Measurements from ENCODE around the gene SORCS3.

SORCS3 gene

DNA sequence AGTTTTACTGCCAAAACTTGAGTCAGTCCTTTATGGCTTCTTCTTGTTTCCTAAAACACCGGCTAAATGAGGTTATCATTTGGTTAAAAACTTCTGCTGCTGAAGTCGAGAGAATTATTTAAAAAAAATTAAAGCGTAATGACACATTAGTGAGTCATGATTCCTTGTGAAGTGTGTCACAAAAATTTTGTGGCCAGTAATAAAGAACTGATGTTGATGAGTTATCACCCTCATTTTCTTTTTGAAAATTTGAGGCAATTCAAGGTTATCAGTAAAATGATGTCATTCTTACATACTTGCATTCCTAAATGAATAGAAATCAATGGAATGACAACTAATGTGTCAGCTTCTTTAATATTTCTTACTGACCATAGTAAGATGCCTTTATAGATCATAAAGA is 427.4 kb downstream of the SORCS3 start:
- Histone ChIP-seq H4K20me1 (ENCODE audit: insufficient read depth, low read length) (no peaks in the 10 kb centered on the region), H3K9ac (ENCODE audit: low read depth, low read length) (no peak overlapping the region), H3K9me3 (ENCODE audit: insufficient read depth, low read length, severe bottlenecking) (no peaks in the 10 kb centered on the region), H3K36me3 (ENCODE audit: insufficient read depth, low read length) (no peaks in the 10 kb centered on the region), H3K27ac (ENCODE audit: low read length) (no peak overlapping the region), H3K4me3 (ENCODE audit: low read depth in 1 of 2, low read length in 2 of 2) (no peak overlapping the region), H3K79me2 (ENCODE audit: insufficient read depth, low read length) (no peaks in the 10 kb centered on the region), H2AFZ (ENCODE audit: low read depth, low read length) (no peak overlapping the region), H3K27me3 (ENCODE audit: insufficient read depth, low read length, poor library complexity) (no peaks in the 10 kb centered on the region), H3K4me2 (ENCODE audit: insufficient read depth, low read length) (no peak overlapping the region), H3K4me1 (ENCODE audit: insufficient read depth, low read length) (no peaks in the 10 kb centered on the region)
- TF ChIP-seq EZH2 (IDR thresholded peaks at IDR 0.05; ENCODE audit: borderline replicate concordance, low read depth, low read length, severe bottlenecking): no peak
- TF ChIP-seq, protein P1, sequence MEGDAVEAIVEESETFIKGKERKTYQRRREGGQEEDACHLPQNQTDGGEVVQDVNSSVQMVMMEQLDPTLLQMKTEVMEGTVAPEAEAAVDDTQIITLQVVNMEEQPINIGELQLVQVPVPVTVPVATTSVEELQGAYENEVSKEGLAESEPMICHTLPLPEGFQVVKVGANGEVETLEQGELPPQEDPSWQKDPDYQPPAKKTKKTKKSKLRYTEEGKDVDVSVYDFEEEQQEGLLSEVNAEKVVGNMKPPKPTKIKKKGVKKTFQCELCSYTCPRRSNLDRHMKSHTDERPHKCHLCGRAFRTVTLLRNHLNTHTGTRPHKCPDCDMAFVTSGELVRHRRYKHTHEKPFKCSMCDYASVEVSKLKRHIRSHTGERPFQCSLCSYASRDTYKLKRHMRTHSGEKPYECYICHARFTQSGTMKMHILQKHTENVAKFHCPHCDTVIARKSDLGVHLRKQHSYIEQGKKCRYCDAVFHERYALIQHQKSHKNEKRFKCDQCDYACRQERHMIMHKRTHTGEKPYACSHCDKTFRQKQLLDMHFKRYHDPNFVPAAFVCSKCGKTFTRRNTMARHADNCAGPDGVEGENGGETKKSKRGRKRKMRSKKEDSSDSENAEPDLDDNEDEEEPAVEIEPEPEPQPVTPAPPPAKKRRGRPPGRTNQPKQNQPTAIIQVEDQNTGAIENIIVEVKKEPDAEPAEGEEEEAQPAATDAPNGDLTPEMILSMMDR (IDR thresholded peaks at IDR 0.05; ENCODE audit: borderline replicate concordance, extremely low read depth, low read length, poor library complexity, severe bottlenecking): no peak
- DNase-seq: no peak
- ATAC-seq (ENCODE audit: insufficient read depth, low read depth): no peak

DNA sequence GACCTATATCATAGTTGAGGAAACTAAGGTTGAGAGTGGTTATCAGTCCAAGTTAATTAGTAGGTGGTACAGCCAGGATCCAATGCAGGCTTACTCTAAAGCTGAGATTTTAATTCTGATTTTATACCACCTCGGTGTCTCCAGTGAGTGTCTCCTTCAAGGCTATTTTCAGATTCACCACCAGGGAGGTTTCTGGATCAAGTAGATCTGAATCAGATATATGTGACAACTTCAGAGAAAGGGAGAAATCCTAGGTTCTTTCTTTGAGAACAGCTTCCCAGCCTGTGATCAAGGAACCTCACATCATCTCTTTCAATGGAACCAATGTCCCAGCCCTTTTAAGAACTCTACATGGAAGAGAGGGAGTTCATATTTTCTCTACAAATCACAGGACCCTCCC is 429.2 kb downstream of the SORCS3 start:
- Histone ChIP-seq H3K9ac (ENCODE audit: low read depth, low read length) (no peak overlapping the region), H2AFZ (ENCODE audit: low read depth, low read length) (no peak overlapping the region), H3K27ac (ENCODE audit: low read length) (no peak overlapping the region), H3K36me3 (ENCODE audit: insufficient read depth, low read length) (no peaks in the 10 kb centered on the region), H3K4me2 (ENCODE audit: insufficient read depth, low read length) (no peak overlapping the region), H3K79me2 (ENCODE audit: insufficient read depth, low read length) (no peaks in the 10 kb centered on the region), H3K4me3 (ENCODE audit: low read depth in 1 of 2, low read length in 2 of 2) (no peak overlapping the region), H3K4me1 (ENCODE audit: insufficient read depth, low read length) (no peaks in the 10 kb centered on the region), H3K27me3 (ENCODE audit: insufficient read depth, low read length, poor library complexity) (no peaks in the 10 kb centered on the region), H3K9me3 (ENCODE audit: insufficient read depth, low read length, severe bottlenecking) (no peaks in the 10 kb centered on the region), H4K20me1 (ENCODE audit: insufficient read depth, low read length) (no peaks in the 10 kb centered on the region)
- ATAC-seq (ENCODE audit: insufficient read depth, low read depth) (no peak), DNase-seq (no peak)
- TF ChIP-seq, protein P1 (IDR thresholded peaks at IDR 0.05; ENCODE audit: borderline replicate concordance, extremely low read depth, low read length, poor library complexity, severe bottlenecking): no peak
- TF ChIP-seq EZH2 (IDR thresholded peaks at IDR 0.05; ENCODE audit: borderline replicate concordance, low read depth, low read length, severe bottlenecking): no peak

DNA sequence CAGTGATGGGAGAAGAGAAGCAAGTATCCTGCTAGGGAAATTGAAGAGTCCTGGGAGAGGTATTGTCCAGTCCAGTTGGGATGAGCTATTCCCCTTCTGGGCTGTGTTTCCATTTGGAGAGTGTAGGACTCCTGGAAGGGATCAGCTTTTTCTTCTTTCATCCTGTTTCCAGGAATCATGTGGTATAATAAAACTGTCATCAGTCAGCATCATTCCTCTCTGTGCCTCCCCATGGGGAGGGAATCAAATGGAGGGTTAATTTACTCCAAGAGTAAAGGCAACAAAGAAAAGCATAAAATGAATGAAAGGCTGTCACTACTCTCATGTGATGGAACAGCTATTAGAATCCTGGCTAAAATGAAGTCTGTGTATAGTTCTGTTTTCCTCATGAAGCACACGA is 429.9 kb downstream of the SORCS3 start:
- H3K4me2 ChIP-seq (ENCODE audit: insufficient read depth, low read length): no peak overlapping the region
- DNase-seq (no peak), ATAC-seq (ENCODE audit: insufficient read depth, low read depth) (no peak)
- H4K20me1 ChIP-seq (ENCODE audit: insufficient read depth, low read length): no peaks in the 10 kb centered on the region
- H2AFZ ChIP-seq (ENCODE audit: low read depth, low read length): no peak overlapping the region
- H3K79me2 ChIP-seq (ENCODE audit: insufficient read depth, low read length): no peaks in the 10 kb centered on the region
- H3K9ac ChIP-seq (ENCODE audit: low read depth, low read length): no peak overlapping the region
- H3K4me3 ChIP-seq (ENCODE audit: low read depth in 1 of 2, low read length in 2 of 2): no peak overlapping the region
- no peaks in the 10 kb centered on the region for H3K9me3 ChIP-seq (ENCODE audit: insufficient read depth, low read length, severe bottlenecking)
- no peak for TF ChIP-seq EZH2 (IDR thresholded peaks at IDR 0.05; ENCODE audit: borderline replicate concordance, low read depth, low read length, severe bottlenecking)
- H3K36me3 ChIP-seq (ENCODE audit: insufficient read depth, low read length): no peaks in the 10 kb centered on the region
- H3K27me3 ChIP-seq (ENCODE audit: insufficient read depth, low read length, poor library complexity): no peaks in the 10 kb centered on the region
- no peak overlapping the region for H3K27ac ChIP-seq (ENCODE audit: low read length)
- no peaks in the 10 kb centered on the region for H3K4me1 ChIP-seq (ENCODE audit: insufficient read depth, low read length)

DNA sequence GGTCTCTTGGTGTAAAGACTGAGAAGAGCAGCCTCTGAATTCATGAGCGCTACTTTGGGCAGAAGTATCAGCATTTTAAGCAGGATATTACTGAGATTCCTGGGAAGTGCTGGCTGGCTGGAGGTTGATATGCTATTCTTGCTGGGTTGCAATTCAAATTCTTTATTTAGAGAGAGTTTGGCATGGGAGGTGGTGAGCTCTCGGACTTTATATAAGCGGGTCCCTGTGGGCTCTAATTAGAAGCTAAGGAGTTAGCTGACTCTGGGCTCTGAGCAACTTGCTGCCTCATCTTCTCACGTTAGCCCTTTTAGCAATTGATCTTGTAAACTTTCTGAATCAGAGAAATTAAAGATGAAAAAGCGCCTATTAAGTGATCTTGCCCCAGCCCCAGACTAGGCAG is 430.9 kb downstream of the SORCS3 start:
- Histone ChIP-seq H3K36me3 (ENCODE audit: insufficient read depth, low read length) (no peaks in the 10 kb centered on the region), H3K27ac (ENCODE audit: low read length) (no peak overlapping the region), H3K4me3 (ENCODE audit: low read depth in 1 of 2, low read length in 2 of 2) (no peak overlapping the region), H3K27me3 (ENCODE audit: insufficient read depth, low read length, poor library complexity) (no peaks in the 10 kb centered on the region), H3K4me1 (ENCODE audit: insufficient read depth, low read length) (no peaks in the 10 kb centered on the region), H3K4me2 (ENCODE audit: insufficient read depth, low read length) (no peak overlapping the region), H4K20me1 (ENCODE audit: insufficient read depth, low read length) (no peaks in the 10 kb centered on the region), H3K9me3 (ENCODE audit: insufficient read depth, low read length, severe bottlenecking) (no peaks in the 10 kb centered on the region), H3K79me2 (ENCODE audit: insufficient read depth, low read length) (no peaks in the 10 kb centered on the region), H2AFZ (ENCODE audit: low read depth, low read length) (no peak overlapping the region), H3K9ac (ENCODE audit: low read depth, low read length) (no peak overlapping the region)
- no peak for TF ChIP-seq EZH2 (IDR thresholded peaks at IDR 0.05; ENCODE audit: borderline replicate concordance, low read depth, low read length, severe bottlenecking)
- TF ChIP-seq, protein P1 (IDR thresholded peaks at IDR 0.05; ENCODE audit: borderline replicate concordance, extremely low read depth, low read length, poor library complexity, severe bottlenecking): no peak
- DNase-seq (no peak), ATAC-seq (ENCODE audit: insufficient read depth, low read depth) (no peak)
